Mesothelial cell of epicardium (in vitro differentiated cells): Measurements from ENCODE around the gene AWAT2. TPM values are rescaled to one million over a fixed set of nuclear protein-coding genes. Genes with fewer than 3 reads are reported as not detected.

Experiments used
- DNase-seq, 2 experiments: peaks; one replicate each; pipeline ENCODE4 v3.0.0; 2021; ENCODE audit warnings: low spot score in 2 of 2; ENCODE audit not compliant: unreplicated experiment in 2 of 2
- H3K27ac Mint-ChIP-seq: 2 replicates; pipeline ENCODE4 v1.8.0; 2021; ENCODE audit warnings: mixed read lengths
- H3K27me3 Mint-ChIP-seq: 2 replicates; pipeline ENCODE4 v1.8.0; 2021; ENCODE audit warnings: low read depth, mixed read lengths
- H3K36me3 Mint-ChIP-seq: 2 replicates; pipeline ENCODE4 v1.8.0; 2021; ENCODE audit warnings: mixed read lengths
- H3K4me1 Mint-ChIP-seq: 2 replicates; pipeline ENCODE4 v1.8.0; 2021; ENCODE audit warnings: mixed read lengths
- H3K4me3 Mint-ChIP-seq: 2 replicates; pipeline ENCODE4 v1.8.0; 2021; ENCODE audit warnings: mild to moderate bottlenecking, moderate library complexity, mixed read lengths
- H3K9me3 Mint-ChIP-seq: 2 replicates; pipeline ENCODE4 v1.8.0; 2021; ENCODE audit warnings: mixed read lengths
- CTCF ChIP-seq: fragments of 200-600 bp; sonication (generic); IDR thresholded peaks from one replicate; pipeline ENCODE4 v1.5.0; 2021; ENCODE audit warnings: antibody characterized with exemption; ENCODE audit not compliant: unreplicated experiment
- total RNA-seq: library from RNA; stranded (reverse); gene quantifications from 3 replicates; pipeline ENCODE4 v1.2.1, GENCODE V29; 2021

The AWAT2 gene
- total RNA-seq, 1 donor from 2014 or later = not detected

GRCh38 chrX:70066646-70067045 lies 16.9 kb upstream of the AWAT2 start:
- H3K27me3 Mint-ChIP-seq = peaks cover 5% of the 10 kb centered on the region
- H3K4me3 Mint-ChIP-seq = no peak overlapping the region
- no peak for TF ChIP-seq CTCF
- H3K27ac Mint-ChIP-seq = no peak overlapping the region
- no peaks in the 10 kb centered on the region for H3K36me3 Mint-ChIP-seq
- no peaks in the 10 kb centered on the region for H3K4me1 Mint-ChIP-seq
- no peak for DNase-seq
- H3K9me3 Mint-ChIP-seq = peaks cover 14% of the 10 kb centered on the region

GRCh38 chrX:70062961-70063550 lies 13.3 kb upstream of the AWAT2 start:
- Mint-ChIP-seq H3K9me3 (peaks cover 21% of the 10 kb centered on the region), H3K27ac (no peak overlapping the region), H3K36me3 (no peaks in the 10 kb centered on the region), H3K4me1 (no peaks in the 10 kb centered on the region), H3K4me3 (no peak overlapping the region), H3K27me3 (no peaks in the 10 kb centered on the region)
- DNase-seq = no peak
- no peak for TF ChIP-seq CTCF

GRCh38 chrX:70062076-70062475 lies 12.3 kb upstream of the AWAT2 start, which contains the start of gene OTUD6A:
TSS of gene OTUD6A (plus strand) at chrX:70062457. CDS start at chrX:70062525, 68 bp downstream.
- Mint-ChIP-seq H3K36me3 (no peaks in the 10 kb centered on the region), H3K4me1 (no peaks in the 10 kb centered on the region), H3K4me3 (no peak within 1 kb of the TSS), H3K27ac (no peak within 1 kb of the TSS), H3K27me3 (no peaks in the 10 kb centered on the region), H3K9me3 (peaks cover 25% of the 10 kb centered on the region)
- no peak for TF ChIP-seq CTCF
- no peak for DNase-seq

GRCh38 chrX:70054391-70054790 lies 4.7 kb upstream of the AWAT2 start:
- H3K27me3 Mint-ChIP-seq = no peaks in the 10 kb centered on the region
- TF ChIP-seq CTCF = no peak
- H3K27ac Mint-ChIP-seq = no peak overlapping the region
- H3K36me3 Mint-ChIP-seq = no peaks in the 10 kb centered on the region
- H3K9me3 Mint-ChIP-seq = peaks cover 15% of the 10 kb centered on the region
- DNase-seq = no peak
- no peak overlapping the region for H3K4me3 Mint-ChIP-seq
- H3K4me1 Mint-ChIP-seq = no peaks in the 10 kb centered on the region

- no peaks in the 10 kb centered on the region for H3K4me1 Mint-ChIP-seq
- H3K27me3 Mint-ChIP-seq = peaks cover 2% of the 10 kb centered on the region
- H3K36me3 Mint-ChIP-seq = no peaks in the 10 kb centered on the region
- H3K4me3 Mint-ChIP-seq = no peak overlapping the region
- TF ChIP-seq CTCF = no peak
- peaks cover 13% of the 10 kb centered on the region for H3K9me3 Mint-ChIP-seq
- H3K27ac Mint-ChIP-seq = no peak overlapping the region
- DNase-seq = no peak
Observed at GRCh38 chrX:70052895-70053615, 3.3 kb upstream of the AWAT2 start.
